Type B pancreatic cell (in vitro differentiated cells): ENCODE results near the gene AIG1. TPM values are rescaled to one million over a fixed set of nuclear protein-coding genes. Genes with fewer than 3 reads are reported as not detected.

ENCODE experiments used
- DNase-seq: peaks from one replicate; pipeline ENCODE4 v3.0.0; 2021; ENCODE audit warnings: mixed read lengths; ENCODE audit not compliant: unreplicated experiment; ENCODE audit errors: extremely low spot score
- H3K27ac Mint-ChIP-seq: 2 replicates; pipeline ENCODE4 v1.8.0; 2021; ENCODE audit warnings: mild to moderate bottlenecking, mixed read lengths
- H3K27me3 Mint-ChIP-seq: 2 replicates; pipeline ENCODE4 v1.8.0; 2021; ENCODE audit warnings: mixed read lengths
- H3K36me3 Mint-ChIP-seq: 2 replicates; pipeline ENCODE4 v1.8.0; 2021; ENCODE audit warnings: mixed read lengths
- H3K4me1 Mint-ChIP-seq: one replicate; pipeline ENCODE4 v1.8.0; 2021; ENCODE audit warnings: mixed read lengths; ENCODE audit not compliant: unreplicated experiment
- H3K4me3 Mint-ChIP-seq: 2 replicates; pipeline ENCODE4 v1.8.0; 2021; ENCODE audit warnings: mild to moderate bottlenecking, mixed read lengths
- H3K9me3 Mint-ChIP-seq: 2 replicates; pipeline ENCODE4 v1.8.0; 2021; ENCODE audit warnings: mixed read lengths
- total RNA-seq: library from RNA; stranded (reverse); gene quantifications from 2 replicates; pipeline ENCODE4 v1.2.1, GENCODE V29; 2021; ENCODE audit warnings: low replicate concordance
- TF ChIP-seq, protein P1 (sequence below): fragments of 200-600 bp; sonication (generic); conservative IDR thresholded peaks from 2 replicates; pipeline ENCODE4 v1.5.0; 2021; ENCODE audit warnings: antibody characterized with exemption, mild to moderate bottlenecking

The AIG1 gene
- total RNA-seq, 1 donor from 2014 or later: 34.3 TPM

DNA sequence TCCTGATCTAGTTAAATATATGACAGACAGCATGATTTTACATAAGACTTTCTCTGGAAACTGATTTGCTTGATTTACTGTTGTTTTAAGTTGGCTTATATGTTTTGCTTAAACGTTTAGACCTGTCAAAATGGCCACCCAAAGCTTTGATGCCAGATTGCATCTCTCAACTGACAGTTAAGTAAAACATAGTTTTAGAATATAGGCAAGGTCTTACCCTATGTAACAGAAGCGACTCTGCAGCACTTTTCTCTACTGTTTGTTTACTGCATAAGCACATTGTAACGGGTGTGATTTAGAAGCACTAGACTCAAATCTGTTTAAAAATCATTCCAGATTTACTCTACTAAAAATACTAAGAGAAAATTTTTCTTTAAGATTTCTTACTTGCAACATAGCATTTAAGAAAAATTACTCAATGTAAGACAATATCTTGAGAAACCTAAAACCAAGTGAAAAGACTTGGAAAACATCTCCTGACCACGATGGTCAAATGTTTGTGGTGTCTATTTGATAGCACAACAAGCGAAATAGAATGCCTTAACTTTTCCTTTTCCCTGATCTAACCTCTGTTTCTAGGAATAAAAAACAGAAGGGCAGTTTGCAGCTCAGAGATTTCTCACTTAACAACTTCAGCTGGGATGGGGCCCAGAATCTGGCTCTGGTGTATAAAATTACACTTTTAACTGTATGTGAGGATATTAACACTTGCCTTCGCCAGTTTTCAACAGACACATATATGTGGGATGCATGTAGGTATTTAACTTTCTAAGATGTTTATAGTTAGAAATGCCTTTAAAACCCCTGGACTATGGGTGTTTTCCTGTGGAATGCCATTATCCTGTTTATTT lies 47.4 kb downstream of the AIG1 start:
- peaks cover 14% of the 10 kb centered on the region for H3K4me1 Mint-ChIP-seq
- TF ChIP-seq, protein P1, sequence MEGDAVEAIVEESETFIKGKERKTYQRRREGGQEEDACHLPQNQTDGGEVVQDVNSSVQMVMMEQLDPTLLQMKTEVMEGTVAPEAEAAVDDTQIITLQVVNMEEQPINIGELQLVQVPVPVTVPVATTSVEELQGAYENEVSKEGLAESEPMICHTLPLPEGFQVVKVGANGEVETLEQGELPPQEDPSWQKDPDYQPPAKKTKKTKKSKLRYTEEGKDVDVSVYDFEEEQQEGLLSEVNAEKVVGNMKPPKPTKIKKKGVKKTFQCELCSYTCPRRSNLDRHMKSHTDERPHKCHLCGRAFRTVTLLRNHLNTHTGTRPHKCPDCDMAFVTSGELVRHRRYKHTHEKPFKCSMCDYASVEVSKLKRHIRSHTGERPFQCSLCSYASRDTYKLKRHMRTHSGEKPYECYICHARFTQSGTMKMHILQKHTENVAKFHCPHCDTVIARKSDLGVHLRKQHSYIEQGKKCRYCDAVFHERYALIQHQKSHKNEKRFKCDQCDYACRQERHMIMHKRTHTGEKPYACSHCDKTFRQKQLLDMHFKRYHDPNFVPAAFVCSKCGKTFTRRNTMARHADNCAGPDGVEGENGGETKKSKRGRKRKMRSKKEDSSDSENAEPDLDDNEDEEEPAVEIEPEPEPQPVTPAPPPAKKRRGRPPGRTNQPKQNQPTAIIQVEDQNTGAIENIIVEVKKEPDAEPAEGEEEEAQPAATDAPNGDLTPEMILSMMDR: no peak
- H3K4me3 Mint-ChIP-seq: no peak overlapping the region
- no peaks in the 10 kb centered on the region for H3K27me3 Mint-ChIP-seq
- H3K9me3 Mint-ChIP-seq: peaks cover 4% of the 10 kb centered on the region
- peaks cover 4% of the 10 kb centered on the region for H3K36me3 Mint-ChIP-seq
- H3K27ac Mint-ChIP-seq: no peak overlapping the region
- DNase-seq: no peak

DNA sequence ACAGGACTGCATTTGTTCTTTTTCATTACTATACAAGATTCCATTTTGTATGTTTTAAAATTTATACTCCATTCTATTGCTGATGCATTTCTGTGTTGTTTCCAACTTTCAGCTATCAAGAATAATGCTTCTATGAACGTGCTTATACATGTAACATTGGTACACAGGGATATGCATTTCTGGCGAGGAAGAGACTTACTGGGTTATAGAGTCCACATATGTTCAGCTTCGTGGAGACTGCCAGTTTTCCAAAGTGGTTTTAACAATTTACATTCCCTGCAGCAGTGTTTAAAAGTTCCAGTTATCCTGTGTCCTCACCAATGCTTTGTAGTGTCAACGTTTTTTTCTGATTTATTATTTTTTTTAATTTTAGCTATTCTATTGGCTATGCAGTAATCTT lies 48.5 kb downstream of the AIG1 start:
- Mint-ChIP-seq H3K4me3 (no peak overlapping the region), H3K36me3 (peaks cover 4% of the 10 kb centered on the region), H3K27ac (no peak overlapping the region), H3K4me1 (peaks cover 14% of the 10 kb centered on the region), H3K27me3 (no peaks in the 10 kb centered on the region), H3K9me3 (peaks cover 4% of the 10 kb centered on the region)
- TF ChIP-seq, protein P1: no peak
- DNase-seq: no peak

DNA sequence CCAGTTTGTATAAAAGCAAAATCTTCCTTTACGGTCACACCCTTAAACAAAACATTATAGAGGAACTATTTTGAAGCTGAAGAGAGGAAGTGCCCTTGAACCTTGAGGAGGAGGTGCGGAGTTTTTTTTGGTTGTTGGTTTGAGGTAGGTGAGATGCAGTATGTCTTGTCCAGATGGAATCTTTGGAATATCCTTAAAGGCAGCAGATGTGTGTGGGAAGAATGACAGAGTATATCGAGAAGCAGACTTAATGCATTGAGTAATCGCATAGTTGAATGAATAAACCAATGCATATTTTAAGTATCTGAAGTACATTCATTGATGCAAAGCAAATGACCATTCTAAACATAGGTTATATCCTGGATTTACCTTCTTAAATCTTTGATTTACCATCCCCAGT lies 49.9 kb downstream of the AIG1 start:
- TF ChIP-seq, protein P1: no peak
- Mint-ChIP-seq H3K9me3 (peaks cover 4% of the 10 kb centered on the region), H3K4me3 (no peak overlapping the region)

DNA sequence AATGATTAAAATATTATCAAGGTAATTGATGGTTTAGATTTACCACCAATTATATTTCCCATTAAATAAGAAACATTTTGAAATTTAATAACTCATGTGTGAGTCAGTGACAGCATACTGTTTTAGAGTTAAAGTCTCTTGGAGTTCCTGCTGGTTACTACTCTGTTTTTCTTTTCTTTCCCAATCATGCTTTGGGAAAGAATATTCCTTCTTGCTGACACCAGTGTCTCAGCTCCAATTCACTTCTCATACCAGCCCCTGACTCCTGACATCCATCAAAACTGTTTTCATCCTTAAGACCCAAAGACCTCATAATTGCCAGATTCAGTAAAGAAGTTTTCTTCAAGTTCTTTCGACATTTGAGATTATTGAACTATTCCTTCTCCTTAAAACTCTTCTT lies 50.3 kb downstream of the AIG1 start:
- H3K36me3 Mint-ChIP-seq: peaks cover 4% of the 10 kb centered on the region
- no peak overlapping the region for H3K27ac Mint-ChIP-seq
- H3K27me3 Mint-ChIP-seq: no peaks in the 10 kb centered on the region
- peaks cover 6% of the 10 kb centered on the region for H3K9me3 Mint-ChIP-seq
- H3K4me1 Mint-ChIP-seq: peaks cover 14% of the 10 kb centered on the region
- no peak for DNase-seq
- H3K4me3 Mint-ChIP-seq: no peak overlapping the region
- TF ChIP-seq, protein P1: no peak

More for the DNA sequence above, 49.9 kb downstream of the AIG1 start:
- no peak for DNase-seq
- Mint-ChIP-seq H3K36me3 (peaks cover 4% of the 10 kb centered on the region), H3K27ac (no peak overlapping the region), H3K27me3 (no peaks in the 10 kb centered on the region), H3K4me1 (peaks cover 14% of the 10 kb centered on the region)

DNA sequence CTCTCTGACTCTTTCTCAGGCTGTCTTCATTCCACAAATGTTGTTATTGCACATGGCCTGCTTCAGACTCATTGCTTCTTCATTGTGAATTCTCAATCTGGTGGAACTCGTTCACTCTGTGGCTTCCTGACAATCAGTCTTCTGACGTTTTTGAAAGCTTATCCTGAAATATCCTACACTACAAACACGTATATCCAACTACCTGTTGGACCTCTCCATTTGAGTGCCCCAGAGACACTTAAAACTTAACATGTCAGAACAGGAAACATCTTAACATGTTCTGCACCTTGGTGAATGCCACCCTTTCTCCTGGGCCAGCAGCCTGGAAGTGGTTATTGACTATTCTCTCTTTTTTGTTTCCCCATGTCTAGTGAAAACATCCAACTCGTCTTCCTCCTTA lies 50.8 kb downstream of the AIG1 start:
- no peak for DNase-seq
- Mint-ChIP-seq H3K4me1 (peaks cover 14% of the 10 kb centered on the region), H3K9me3 (peaks cover 11% of the 10 kb centered on the region), H3K27me3 (no peaks in the 10 kb centered on the region), H3K4me3 (no peak overlapping the region), H3K36me3 (peaks cover 4% of the 10 kb centered on the region), H3K27ac (no peak overlapping the region)
- TF ChIP-seq, protein P1: no peak
